ENCODE measurements around the gene CCR3. TPM values are rescaled to one million over a fixed set of nuclear protein-coding genes. Genes with fewer than 3 reads are reported as not detected.

The CCR3 gene
- total and polyA plus RNA-seq, 9 of the 15 experiments (the other 6 are each of a cell fraction or from before 2014, with no cell fraction given), result not detected

DNA sequence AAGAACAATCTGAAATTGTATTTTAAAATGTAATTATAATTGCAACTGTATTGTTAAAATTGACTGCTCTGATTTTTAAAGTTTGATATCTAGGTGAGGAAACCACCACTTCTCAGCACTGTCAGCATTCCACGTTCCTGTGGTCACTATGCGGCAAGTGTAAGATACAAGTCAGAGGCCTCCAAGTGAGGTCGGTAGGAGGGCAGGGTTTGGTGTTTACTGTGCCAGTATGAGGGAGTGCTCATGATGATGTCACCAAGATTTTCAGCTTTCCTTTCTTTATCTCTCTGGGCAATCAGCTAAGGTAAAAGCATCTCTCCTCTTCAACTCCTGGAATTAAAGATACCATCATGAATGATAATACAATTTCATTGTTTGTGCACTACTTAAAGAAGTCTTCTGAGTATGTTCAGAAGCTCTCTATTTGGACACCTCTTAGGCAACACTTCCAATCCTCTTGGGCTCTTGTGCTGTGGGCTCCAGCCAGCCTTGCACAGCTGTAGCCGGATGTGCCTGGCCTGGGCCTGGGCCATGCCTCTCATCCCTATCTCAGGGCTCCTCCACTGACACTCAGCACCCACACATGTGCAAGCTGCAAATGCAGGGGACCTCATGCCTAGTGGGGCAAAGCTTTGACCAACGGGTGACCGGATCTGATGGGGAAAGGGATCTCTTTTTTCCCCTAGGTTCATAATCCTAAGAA, 42.9 kb downstream of the CCR3 start:
- in situ Hi-C loops (cut with MboI) (no loop called here), intact Hi-C loops (cut with micrococcal nuclease) (no loop called here)
- Histone ChIP-seq H3K9me1 (ENCODE audit: control insufficient read depth, insufficient read depth, low read length) (no peaks in the 10 kb centered on the region), H3K79me2 (ENCODE audit: control insufficient read depth, insufficient read depth, low read length) (no peaks in the 10 kb centered on the region), H3K36me3 (ENCODE audit: control insufficient read depth, insufficient read depth, low read length) (no peaks in the 10 kb centered on the region), H3K9ac (ENCODE audit: insufficient read depth in 1 of 2, low read depth in 2 of 2, low read length in 2 of 2) (peak overlapping the region in 1 of 2 experiments; percentile 4; a peak in 1 of 4 replicates), H3K9me3 (replicated peaks; ENCODE audit: control insufficient read depth, insufficient read depth, low read depth, low read length) (no peaks in the 10 kb centered on the region), H3K4me3 (no peak overlapping the region), H3K27ac (ENCODE audit: extremely low read depth, low read depth, low read length) (no peak overlapping the region), H2AFZ (ENCODE audit: low read depth, low read length) (no peak overlapping the region), H4K20me1 (replicated peaks; ENCODE audit: control insufficient read depth, insufficient read depth, low read length) (no peaks in the 10 kb centered on the region), H3K27me3 (ENCODE audit: control insufficient read depth in 2 of 2, insufficient read depth in 2 of 2, low read length in 2 of 2) (peaks cover 0 to 8% of the 10 kb centered on the region in 2 experiments; a peak in 2 of 5 replicates), H3K4me1 (replicated peaks in 1 of 2; ENCODE audit: control insufficient read depth in 2 of 2, insufficient read depth in 2 of 2, low read length in 2 of 2) (no peaks in the 10 kb centered on the region), H3K4me2 (ENCODE audit: insufficient read depth, low read length) (no peak overlapping the region)
- CTCF ChIA-PET (ENCODE audit: low intra/inter-chr PET ratio), result no interaction called here
- no TSS peak for BruUV-seq (replicated peaks)
- DNase-seq (ENCODE audit: extremely low read depth in 1 of 4, low spot score in 3 of 4) (no peak), FAIRE-seq (no peak), ATAC-seq (no peak)
- TF ChIP-seq, protein P1, sequence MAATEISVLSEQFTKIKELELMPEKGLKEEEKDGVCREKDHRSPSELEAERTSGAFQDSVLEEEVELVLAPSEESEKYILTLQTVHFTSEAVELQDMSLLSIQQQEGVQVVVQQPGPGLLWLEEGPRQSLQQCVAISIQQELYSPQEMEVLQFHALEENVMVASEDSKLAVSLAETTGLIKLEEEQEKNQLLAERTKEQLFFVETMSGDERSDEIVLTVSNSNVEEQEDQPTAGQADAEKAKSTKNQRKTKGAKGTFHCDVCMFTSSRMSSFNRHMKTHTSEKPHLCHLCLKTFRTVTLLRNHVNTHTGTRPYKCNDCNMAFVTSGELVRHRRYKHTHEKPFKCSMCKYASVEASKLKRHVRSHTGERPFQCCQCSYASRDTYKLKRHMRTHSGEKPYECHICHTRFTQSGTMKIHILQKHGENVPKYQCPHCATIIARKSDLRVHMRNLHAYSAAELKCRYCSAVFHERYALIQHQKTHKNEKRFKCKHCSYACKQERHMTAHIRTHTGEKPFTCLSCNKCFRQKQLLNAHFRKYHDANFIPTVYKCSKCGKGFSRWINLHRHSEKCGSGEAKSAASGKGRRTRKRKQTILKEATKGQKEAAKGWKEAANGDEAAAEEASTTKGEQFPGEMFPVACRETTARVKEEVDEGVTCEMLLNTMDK (IDR thresholded peaks at IDR 0.05; ENCODE audit: borderline replicate concordance, insufficient read depth, low read depth, low read length, poor library complexity, severe bottlenecking), result no peak
- TF ChIP-seq MCM2 (IDR thresholded peaks at IDR 0.05; ENCODE audit: low read depth), result no peak
- no peak for TF ChIP-seq ZNF764 (CRISPR knock-in tag; IDR thresholded peaks at IDR 0.05; ENCODE audit: low read depth)
- TF ChIP-seq ZBTB17 (CRISPR knock-in tag; IDR thresholded peaks at IDR 0.05), result no peak
- no peak for TF ChIP-seq RBM34 (IDR thresholded peaks at IDR 0.05; ENCODE audit: borderline replicate concordance, insufficient read depth, low read length)
- no peak for TF ChIP-seq HIVEP1 (CRISPR knock-in tag; IDR thresholded peaks at IDR 0.05)
- no peak for TF ChIP-seq ZNF140 (CRISPR knock-in tag; IDR thresholded peaks at IDR 0.05)
- TF ChIP-seq FOXP1 (CRISPR knock-in tag; IDR thresholded peaks at IDR 0.05), result no peak
- no peak for TF ChIP-seq FUS (optimal IDR thresholded peaks at IDR 0.05; ENCODE audit: low read depth, low read length)
- TF ChIP-seq SPI1 (IDR thresholded peaks at IDR 0.05; ENCODE audit: borderline replicate concordance, low read depth, low read length), result no peak
- TF ChIP-seq PRPF4 (IDR thresholded peaks at IDR 0.05; ENCODE audit: insufficient read depth, low read depth, low read length, poor library complexity, severe bottlenecking), result no peak
- POLR2A ChIA-PET, result interaction anchor here (0.7 to 1.3 kb wide), 2 partner anchors 9 to 40 kb away, joined by 3 to 5 read pairs; no protein-coding TSS in a partner anchor
- 14% methylated on average over 6 of the region's 6 CpGs for WGBS (ENCODE audit: insufficient coverage, low coverage, missing lambda C conversion rate)

All from K562 (cell line).